Neural cell (in vitro differentiated cells): ENCODE measurements around the gene N4BP3. TPM values are rescaled to one million over a fixed set of nuclear protein-coding genes. Genes with fewer than 3 reads are reported as not detected.
A peak's percentile ranks its signal among the peaks of the same experiment; 100 is the strongest.

ENCODE experiments used
- H2AFZ ChIP-seq: fragments of 200-600, 300-800 bp; sonication (generic), shearing (Covaris generic); 2 replicates; pipeline ENCODE4 v1.6.0; 2014; ENCODE audit warnings: low read depth, mild to moderate bottlenecking, antibody characterized with exemption, low read length, moderate library complexity
- H3F3A ChIP-seq: fragments of 200-600 bp; shearing (Covaris generic); 2 replicates; pipeline ENCODE4 v1.6.1; 2016; ENCODE audit warnings: mild to moderate bottlenecking, moderate library complexity, mixed read lengths, antibody characterized with exemption, low read length; ENCODE audit not compliant: insufficient read depth, poor library complexity, severe bottlenecking
- H3K27ac ChIP-seq: fragments of 200-600, 300-800 bp; sonication (generic), shearing (Covaris generic); 2 replicates; pipeline ENCODE4 v1.5.1; 2014; ENCODE audit warnings: mild to moderate bottlenecking, low read length, moderate library complexity
- H3K27me3 ChIP-seq: fragments of 300-800, 200-600 bp; sonication (generic), shearing (Covaris generic); 2 replicates; pipeline ENCODE4 v1.6.0; 2014; ENCODE audit warnings: mild to moderate bottlenecking, low read depth, low read length, moderate library complexity; ENCODE audit not compliant: insufficient read depth
- H3K36me3 ChIP-seq: fragments of 300-800, 200-600 bp; sonication (generic), shearing (Covaris generic); 2 replicates; pipeline ENCODE4 v1.5.1; 2014; ENCODE audit warnings: mild to moderate bottlenecking, antibody characterized with exemption, low read length, moderate library complexity; ENCODE audit not compliant: insufficient read depth
- H3K4me2 ChIP-seq: fragments of 300-800, 200-600 bp; sonication (generic), shearing (Covaris generic); 2 replicates; pipeline ENCODE4 v1.6.0; 2014; ENCODE audit warnings: mild to moderate bottlenecking, low read length
- H3K4me3 ChIP-seq: fragments of 300-800, 200-600 bp; sonication (generic), shearing (Covaris generic); 2 replicates; pipeline ENCODE4 v1.5.1; 2014; ENCODE audit warnings: mild to moderate bottlenecking, low read length, moderate library complexity
- H3K79me2 ChIP-seq: fragments of 200-600 bp; shearing (Covaris generic); replicated peaks from 2 replicates; pipeline ENCODE4 v1.6.0; 2014; ENCODE audit warnings: mild to moderate bottlenecking, low read length, moderate library complexity; ENCODE audit not compliant: insufficient read depth
- H3K9ac ChIP-seq: fragments of 300-800, 200-600 bp; sonication (generic), shearing (Covaris generic); 2 replicates; pipeline ENCODE4 v1.6.1; 2016; ENCODE audit warnings: mild to moderate bottlenecking, low read length, mixed read lengths
- H3K9me2 ChIP-seq: fragments of 200-600 bp; shearing (Covaris generic); 2 replicates; pipeline ENCODE4 v1.6.1; 2016; ENCODE audit warnings: mild to moderate bottlenecking, low read length, mixed read lengths; ENCODE audit not compliant: insufficient read depth
- H3K9me3 ChIP-seq: fragments of 200-600, 300-800 bp; sonication (generic), shearing (Covaris generic); 2 replicates; pipeline ENCODE4 v1.6.1; 2016; ENCODE audit warnings: mild to moderate bottlenecking, mixed run types, low read length, moderate library complexity, mixed read lengths
- H4K20me1 ChIP-seq: fragments of 200-600 bp; shearing (Covaris generic); 2 replicates; pipeline ENCODE4 v1.6.1; 2016; ENCODE audit warnings: mild to moderate bottlenecking, mixed run types; ENCODE audit not compliant: insufficient read depth
- CTCF ChIP-seq: fragments of 450-650 bp; IDR thresholded peaks from 2 replicates; pipeline ENCODE4 v1.5.1; 2014; ENCODE audit warnings: antibody characterized with exemption, mild to moderate bottlenecking, moderate library complexity; ENCODE audit not compliant: poor library complexity, severe bottlenecking
- EZH2 ChIP-seq: fragments of 200-600, 300-800 bp; shearing (Covaris generic), sonication (generic); IDR thresholded peaks from 2 replicates; pipeline ENCODE4 v1.6.1; 2014; ENCODE audit warnings: antibody characterized with exemption, low read length, borderline replicate concordance, mild to moderate bottlenecking; ENCODE audit not compliant: insufficient read depth, poor library complexity, severe bottlenecking
- MXI1 ChIP-seq: fragments of 450-650 bp; conservative IDR thresholded peaks from 2 replicates; pipeline ENCODE4 v1.6.1; 2014; ENCODE audit warnings: antibody characterized with exemption, mild to moderate bottlenecking; ENCODE audit not compliant: poor library complexity, severe bottlenecking
- POLR2AphosphoS5 ChIP-seq: IDR thresholded peaks from 2 replicates; pipeline ENCODE4 v1.6.1; 2012
- REST ChIP-seq: IDR thresholded peaks from 2 replicates; pipeline ENCODE4 v1.6.1; 2012; ENCODE audit warnings: borderline replicate concordance
- SMC3 ChIP-seq: fragments of 450-650 bp; conservative IDR thresholded peaks from 2 replicates; pipeline ENCODE4 v1.6.1; 2014; ENCODE audit warnings: antibody characterized with exemption, mild to moderate bottlenecking, moderate library complexity; ENCODE audit not compliant: poor library complexity
- TAF1 ChIP-seq: IDR thresholded peaks from 2 replicates; pipeline ENCODE4 v1.6.1; 2012; ENCODE audit warnings: low read depth
- polyA plus RNA-seq: library from polyadenylated mRNA; depleted of rRNA; stranded (reverse); fragments of >200 nt; gene quantifications from 2 replicates; pipeline ENCODE4 v1.2.3, GENCODE V29; 2014

Gene N4BP3
- polyA plus RNA-seq, 1 donor from 2014 or later: 4.6 TPM

GRCh38 chr5:178110511-178110910 is 2.8 kb upstream of the N4BP3 start:
- no peak overlapping the region for H2AFZ ChIP-seq
- no peaks in the 10 kb centered on the region for H3K79me2 ChIP-seq
- no peak overlapping the region for H3K4me2 ChIP-seq
- H3F3A ChIP-seq: no peaks in the 10 kb centered on the region
- H3K9me3 ChIP-seq: no peaks in the 10 kb centered on the region
- H4K20me1 ChIP-seq: no peaks in the 10 kb centered on the region
- no peak overlapping the region for H3K4me3 ChIP-seq
- H3K36me3 ChIP-seq: no peaks in the 10 kb centered on the region
- H3K27me3 ChIP-seq: no peaks in the 10 kb centered on the region
- TF ChIP-seq MXI1 (no peak), POLR2AphosphoS5 (no peak)
- no peak overlapping the region for H3K9ac ChIP-seq
- H3K9me2 ChIP-seq: no peaks in the 10 kb centered on the region
- no peak overlapping the region for H3K27ac ChIP-seq

- H3K36me3 ChIP-seq: no peaks in the 10 kb centered on the region
- no peaks in the 10 kb centered on the region for H3K79me2 ChIP-seq
- TF ChIP-seq SMC3: no peak
- TF ChIP-seq EZH2: no peak
- TF ChIP-seq MXI1: no peak
- H4K20me1 ChIP-seq: no peaks in the 10 kb centered on the region
- no peak overlapping the region for H3K4me2 ChIP-seq
- no peaks in the 10 kb centered on the region for H3F3A ChIP-seq
- no peaks in the 10 kb centered on the region for H3K9me3 ChIP-seq
- no peak overlapping the region for H3K9ac ChIP-seq
- no peaks in the 10 kb centered on the region for H3K27me3 ChIP-seq
- H3K9me2 ChIP-seq: no peaks in the 10 kb centered on the region
- no peak overlapping the region for H3K4me3 ChIP-seq
- H3K27ac ChIP-seq: no peak overlapping the region
- no peak overlapping the region for H2AFZ ChIP-seq
Measured at GRCh38 chr5:178111925-178112324, 1.4 kb upstream of the N4BP3 start.

- no peak overlapping the region for H3K4me2 ChIP-seq
- no peak overlapping the region for H3K27ac ChIP-seq
- no peaks in the 10 kb centered on the region for H3K36me3 ChIP-seq
- H3K4me3 ChIP-seq: peak overlapping the region; percentile 79
- H3K9me2 ChIP-seq: no peaks in the 10 kb centered on the region
- TF ChIP-seq TAF1 (no peak), REST (no peak), CTCF (no peak), MXI1 (no peak)
- H3K27me3 ChIP-seq: no peaks in the 10 kb centered on the region
- H4K20me1 ChIP-seq: no peaks in the 10 kb centered on the region
- H3K9me3 ChIP-seq: no peaks in the 10 kb centered on the region
- peak overlapping the region; percentile 66 for H3K9ac ChIP-seq
- no peak overlapping the region for H2AFZ ChIP-seq
- no peaks in the 10 kb centered on the region for H3K79me2 ChIP-seq
- no peaks in the 10 kb centered on the region for H3F3A ChIP-seq
Measured at GRCh38 chr5:178112545-178112944, 787 bp upstream of the N4BP3 start.
